Spleen (tissue), 11 donors: ENCODE measurements around the gene EPHA2. TPM values are rescaled to one million over a fixed set of nuclear protein-coding genes. Genes with fewer than 3 reads are reported as not detected.
"Not testable (repeated sequence)": the region's sequence is repeated elsewhere in the genome, so short reads cannot be mapped to it uniquely, and the experiment has no call there.

Experiments used
- DNase-seq: peaks from one replicate; pipeline ENCODE4 v3.0.0-alpha.2; 2020
- H3K27ac ChIP-seq, 8 donors: fragments of 200-600 bp; sonication (generic) in 7 of 8; 1 replicate in 4 of 8; 2 replicates in 4 of 8; pipeline versions ENCODE4 v1.5.0 to v1.8.0; 2016 to 2021; ENCODE audit warnings: inconsistent platforms in 4 of 8, mild to moderate bottlenecking in 4 of 8, moderate library complexity in 1 of 8
- H3K27me3 ChIP-seq, 7 donors: fragments of 200-600 bp; sonication (generic) in 6 of 7; replicated peaks in 1 of 7; 1 replicate in 4 of 7; 2 replicates in 3 of 7; pipeline versions ENCODE4 v1.5.0 to v1.8.0; 2016 to 2021; ENCODE audit warnings: inconsistent platforms in 3 of 7, mild to moderate bottlenecking in 1 of 7
- H3K36me3 ChIP-seq, 6 donors: fragments of 200-600 bp; sonication (generic) in 5 of 6; 1 replicate in 4 of 6; 2 replicates in 2 of 6; pipeline versions ENCODE4 v1.5.0 to v1.8.0; 2016 to 2021; ENCODE audit warnings: inconsistent platforms in 2 of 6
- H3K4me1 ChIP-seq, 6 donors: fragments of 200-600 bp; sonication (generic) in 5 of 6; 1 replicate in 3 of 6; 2 replicates in 3 of 6; pipeline versions ENCODE4 v1.5.0 to v1.8.0; 2016 to 2021; ENCODE audit warnings: inconsistent platforms in 3 of 6
- H3K4me3 ChIP-seq, 8 donors: fragments of 200-600 bp; sonication (generic) in 7 of 8; 1 replicate in 4 of 8; 2 replicates in 4 of 8; pipeline versions ENCODE4 v1.5.0 to v1.8.0; 2016 to 2021; ENCODE audit warnings: inconsistent platforms in 4 of 8, mild to moderate bottlenecking in 4 of 8, moderate library complexity in 2 of 8
- H3K9me3 ChIP-seq, 8 donors: fragments of 200-600 bp; sonication (generic) in 7 of 8; 1 replicate in 4 of 8; 2 replicates in 4 of 8; pipeline versions ENCODE4 v1.5.0 to v1.8.0; 2016 to 2021; ENCODE audit warnings: inconsistent platforms in 4 of 8
- CTCF ChIP-seq, 11 experiments: fragments of 200-600 bp in 7 of 11; fragments of 450-650 bp in 4 of 11; sonication (generic) in 4 of 11; IDR thresholded peaks in 8 of 11; conservative IDR thresholded peaks in 3 of 11; 1 replicate in 7 of 11; 2 replicates in 4 of 11; pipeline versions ENCODE4 v1.4.0 to v1.8.0; 2016 to 2021; ENCODE audit warnings: antibody characterized with exemption in 11 of 11, inconsistent platforms in 4 of 11, mild to moderate bottlenecking in 1 of 11
- POLR2A ChIP-seq, 3 donors: fragments of 450-650 bp; IDR thresholded peaks; one replicate each; pipeline ENCODE4 v1.5.1; 2017; ENCODE audit warnings: antibody characterized with exemption in 3 of 3, mild to moderate bottlenecking in 1 of 3
- POLR2AphosphoS5 ChIP-seq, 3 donors: sonication (generic); formaldehyde crosslinking; IDR thresholded peaks; one replicate each; pipeline ENCODE4 v1.5.1; 2017; ENCODE audit warnings: antibody characterized with exemption in 3 of 3
- WGBS, 5 donors: extraction: QIAGEN DNeasy Blood & Tissue Kit in 3 of 5; methylation state at CpG; one replicate each; pipeline versions ENCODE4 v1.1.5 to v1.1.7; 2013 to 2018; 5-methylcytosine and 5-hydroxymethylcytosine counted together
- intact Hi-C: fragments of 100-400 bp; cut with DNase I; formaldehyde crosslinking; loops from one replicate; pipeline ENCODE4 v1.15.0; 2023; ENCODE audit warnings: low total_unique reads
- polyA plus RNA-seq, 3 donors: library from polyadenylated mRNA; stranded (reverse); fragments of 200-250 nt; gene quantifications; one replicate each; pipeline ENCODE4 v1.2.1, GENCODE V29; 2013
- total RNA-seq, 7 donors: library from RNA; depleted of rRNA in 3 of 7; stranded (reverse); fragments of >200 nt in 3 of 7; fragmentation: NEBNext Ultra II Directional in 4 of 7; extraction: Animal tissue kit (Norgen Biotek cat#: 25700) in 4 of 7; gene quantifications; one replicate each; pipeline versions ENCODE4 v1.1.0 to v1.2.1, GENCODE V29; 2016 to 2021
- donor health status: healthy with polysubstance abuse.
- donor health status: DM: no; HTN: no; CAD: no; lungs with moderate emphysema.
- donor health status: DM: no; HTN: no; CAD: no.
- donor health status: Bipolar disorder and iron deficiency.
- donor health status: healthy.
- donor health status: DM: no; HTN: no; CAD: no.
- donor health status: DM: yes; HTN: yes; CAD: no.

Gene EPHA2
- total and polyA plus RNA-seq, 10 donors = 2.0 to 35.7 (median 14.8) TPM

- H3K27ac ChIP-seq = no peak overlapping the region
- WGBS, 5 donors = 64 to 76% (median 71%) methylated on average over 7 of the region's 7 CpGs
- no peaks in the 10 kb centered on the region for H3K9me3 ChIP-seq
- peaks cover 0 to 44% (median 0%) of the 10 kb centered on the region in 7 donors for H3K27me3 ChIP-seq
- DNase-seq = no peak
- intact Hi-C loops = no loop called here
- H3K36me3 ChIP-seq = no peaks in the 10 kb centered on the region
- no peak overlapping the region for H3K4me3 ChIP-seq
- TF ChIP-seq CTCF (IDR thresholded peaks at IDR 0.05 in 8 of 11, conservative IDR thresholded peaks at IDR 0.05 in 3 of 11) = no peak
- H3K4me1 ChIP-seq = peaks cover 6 to 54% (median 39%) of the 10 kb centered on the region in 6 donors
These were observed 9.7 kb upstream of the EPHA2 start for GRCh38 chr1:16165548-16165947.

- WGBS, 5 donors = 48 to 66% (median 55%) methylated on average over 5 of the region's 5 CpGs
- Histone ChIP-seq H3K9me3 (no peaks in the 10 kb centered on the region), H3K4me1 (peaks cover 6 to 54% (median 39%) of the 10 kb centered on the region in 6 donors), H3K36me3 (no peaks in the 10 kb centered on the region), H3K27me3 (peaks cover 0 to 39% (median 0%) of the 10 kb centered on the region in 7 donors), H3K4me3 (no peak overlapping the region), H3K27ac (no peak overlapping the region)
- TF ChIP-seq POLR2AphosphoS5 (IDR thresholded peaks at IDR 0.05) (no peak), CTCF (IDR thresholded peaks at IDR 0.05 in 8 of 11, conservative IDR thresholded peaks at IDR 0.05 in 3 of 11) (no peak), POLR2A (IDR thresholded peaks at IDR 0.05) (no peak)
- intact Hi-C loops = no loop called here
- no peak for DNase-seq
These were observed 9.2 kb upstream of the EPHA2 start for GRCh38 chr1:16165073-16165364.

GRCh38 chr1:16164213-16165072 is 8.6 kb upstream of the EPHA2 start:
- Histone ChIP-seq H3K27ac (no peak overlapping the region), H3K4me3 (no peak overlapping the region), H3K27me3 (peaks cover 0 to 33% (median 0%) of the 10 kb centered on the region in 7 donors), H3K9me3 (no peaks in the 10 kb centered on the region), H3K36me3 (no peaks in the 10 kb centered on the region), H3K4me1 (peaks cover 6 to 53% (median 39%) of the 10 kb centered on the region in 6 donors)
- no peak for DNase-seq
- intact Hi-C loops = no loop called here
- 63 to 80% (median 72%) methylated on average over 17 of the region's 17 CpGs for WGBS, 5 donors
- TF ChIP-seq CTCF (IDR thresholded peaks at IDR 0.05 in 8 of 11, conservative IDR thresholded peaks at IDR 0.05 in 3 of 11) (no peak), POLR2AphosphoS5 (IDR thresholded peaks at IDR 0.05) (no peak), POLR2A (IDR thresholded peaks at IDR 0.05) (no peak)

- intact Hi-C loops, H3K9me3 ChIP-seq, DNase-seq, H3K27ac ChIP-seq, H3K4me3 ChIP-seq, H3K36me3 ChIP-seq: not testable (repeated sequence)
- Histone ChIP-seq H3K27me3 (peaks cover 0 to 27% (median 0%) of the 10 kb centered on the region in 7 donors), H3K4me1 (peaks cover 3 to 46% (median 31%) of the 10 kb centered on the region in 6 donors)
- 86 to 92% (median 87%) methylated on average over 12 of the region's 12 CpGs for WGBS, 5 donors
These were observed 7.8 kb upstream of the EPHA2 start for GRCh38 chr1:16163608-16164212.
